Skeletal muscle cell (primary cell): ENCODE data around the gene TXN.
"Not testable (repeated sequence)": the region's sequence is repeated elsewhere in the genome, so short reads cannot be mapped to it uniquely, and the experiment has no call there.

Experiments
- DNase-seq: peaks from one replicate; pipeline ENCODE4 v3.0.0-alpha.2; 2010; ENCODE audit warnings: low read depth
- H3K4me3 ChIP-seq: 2 replicates; pipeline ENCODE4 v1.5.1; 2011; ENCODE audit warnings: low read depth, mild to moderate bottlenecking, control low read depth, low read length, moderate library complexity

The TXN gene

DNA sequence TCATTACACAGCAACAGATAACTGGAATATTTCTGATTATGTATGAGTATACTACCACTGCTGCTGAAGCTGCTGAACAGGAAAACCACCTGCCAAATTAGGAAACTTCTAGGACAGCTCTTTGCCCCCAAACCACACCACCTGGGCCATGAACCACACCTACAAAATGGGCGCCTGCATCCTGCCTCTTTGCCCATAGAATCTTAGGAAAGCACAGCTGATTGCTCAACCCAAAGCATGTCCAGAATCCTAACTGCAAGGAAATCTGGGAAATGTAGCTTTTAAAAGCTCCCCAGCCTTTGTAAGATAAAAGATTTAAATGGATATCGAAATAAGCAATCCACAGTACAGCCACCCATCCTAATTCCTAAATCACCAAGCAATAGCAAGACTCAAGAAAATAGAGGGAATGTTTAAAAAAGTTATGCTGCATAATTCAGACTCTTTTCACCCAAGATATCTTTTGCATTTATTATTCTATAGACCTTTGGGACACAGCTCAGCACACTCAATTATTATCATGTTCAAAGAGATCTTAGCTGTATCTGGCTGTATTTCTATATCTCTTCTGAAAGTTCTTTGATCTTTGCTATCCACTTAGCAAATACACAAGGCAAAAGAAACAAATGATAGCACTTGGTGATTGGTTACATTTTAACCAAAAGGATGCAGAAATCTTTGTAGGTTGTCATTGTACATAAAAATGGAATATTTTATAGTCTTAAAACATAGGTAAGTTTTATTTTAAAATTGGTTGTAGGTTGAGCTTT lies 41.5 kb downstream of the TXN start:
- no peak overlapping the region for H3K4me3 ChIP-seq
- DNase-seq, result no peak

GRCh38 chr9:110214090-110214489 lies 42.2 kb downstream of the TXN start:
- no peak for DNase-seq

DNA sequence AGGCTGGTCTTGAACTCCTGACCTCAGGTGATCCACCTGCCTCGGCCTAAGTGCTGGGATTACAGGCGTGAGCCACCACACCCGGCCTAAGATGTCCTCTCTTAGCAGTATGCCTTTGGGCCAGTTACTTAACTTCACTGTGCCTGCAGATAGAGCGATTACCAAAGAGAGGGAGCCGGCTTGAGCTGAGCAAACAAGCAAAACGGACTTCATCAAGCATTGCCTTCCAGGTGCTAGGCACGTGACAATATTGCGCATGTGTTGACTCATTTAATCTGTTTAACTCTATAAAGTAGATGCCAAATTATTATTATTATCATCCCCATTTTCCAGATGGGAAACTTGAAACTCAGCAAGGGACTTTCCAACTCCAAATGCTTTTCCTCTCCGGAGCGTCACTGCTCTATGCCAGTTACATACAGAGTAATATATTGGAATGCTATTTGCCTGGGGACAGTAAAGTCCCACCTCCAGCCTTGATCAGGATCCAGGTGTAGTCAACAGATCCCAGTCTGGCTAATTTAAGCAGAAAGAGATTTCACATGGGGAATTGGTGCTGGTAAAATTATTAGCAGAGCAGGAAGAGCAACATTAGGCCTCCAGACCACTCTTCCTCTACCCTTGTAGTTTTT lies 42.8 kb downstream of the TXN start:
- no peak for DNase-seq
- H3K4me3 ChIP-seq, result no peak overlapping the region

More at GRCh38 chr9:110214090-110214489, 42.2 kb downstream of the TXN start:
- H3K4me3 ChIP-seq, result no peak overlapping the region

GRCh38 chr9:110208031-110208430 lies 48.3 kb downstream of the TXN start, which contains the start of gene C9orf152:
TSS of gene C9orf152 (minus strand) at chr9:110208159. CDS start at chr9:110207579, 580 bp downstream.
- H3K4me3 ChIP-seq, result no peak within 1 kb of the TSS

GRCh38 chr9:110207071-110207641 lies 49.2 kb downstream of the TXN start:
- H3K4me3 ChIP-seq, result no peak overlapping the region
- no peak for DNase-seq

More at GRCh38 chr9:110208031-110208430, 48.3 kb downstream of the TXN start, which contains the start of gene C9orf152:
- no peak for DNase-seq

- H3K4me3 ChIP-seq, result no peak overlapping the region
- no peak for DNase-seq
Measured at GRCh38 chr9:110206389-110206788, 49.9 kb downstream of the TXN start.

DNA sequence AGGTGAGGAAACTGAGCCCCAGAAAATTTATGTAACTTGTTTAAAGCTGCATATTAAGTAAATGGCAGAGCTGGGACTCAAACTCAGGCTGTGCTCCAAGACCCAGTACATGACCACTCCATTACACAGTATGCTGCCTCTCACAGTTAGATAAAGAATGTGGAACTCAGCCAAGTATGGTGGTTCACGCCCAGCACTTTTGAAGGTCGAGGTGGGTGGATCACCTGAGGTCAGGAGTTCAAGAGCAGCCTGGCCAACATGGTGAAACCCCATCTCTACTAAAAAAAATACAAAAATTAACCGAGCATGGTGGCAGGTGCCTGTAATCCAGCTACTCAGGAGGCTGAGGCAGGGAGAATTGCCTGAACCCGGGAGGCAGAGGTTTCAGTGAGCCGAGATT lies 50.7 kb downstream of the TXN start:
- not testable (repeated sequence) for H3K4me3 ChIP-seq, DNase-seq

DNA sequence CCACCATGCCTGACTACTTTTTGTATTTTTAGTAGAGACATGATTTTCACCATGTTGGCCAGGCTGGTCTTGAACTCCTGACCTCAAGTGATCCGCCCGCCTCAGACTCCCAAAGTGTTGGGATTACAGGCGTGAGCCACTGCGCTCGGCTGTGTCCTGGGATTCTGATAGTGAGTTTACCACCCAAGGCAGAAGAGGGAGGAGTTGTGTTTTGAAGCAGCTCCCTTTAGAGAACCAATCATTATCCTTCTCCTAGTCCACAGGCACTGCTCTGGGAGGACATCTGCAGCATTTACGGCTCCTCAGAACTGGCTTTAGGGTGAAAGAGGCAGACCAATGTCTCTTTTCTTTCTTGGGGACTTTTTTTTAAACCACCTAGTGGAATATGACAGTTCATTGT lies 54.1 kb downstream of the TXN start:
- no peak for DNase-seq
- H3K4me3 ChIP-seq, result no peak overlapping the region

DNA sequence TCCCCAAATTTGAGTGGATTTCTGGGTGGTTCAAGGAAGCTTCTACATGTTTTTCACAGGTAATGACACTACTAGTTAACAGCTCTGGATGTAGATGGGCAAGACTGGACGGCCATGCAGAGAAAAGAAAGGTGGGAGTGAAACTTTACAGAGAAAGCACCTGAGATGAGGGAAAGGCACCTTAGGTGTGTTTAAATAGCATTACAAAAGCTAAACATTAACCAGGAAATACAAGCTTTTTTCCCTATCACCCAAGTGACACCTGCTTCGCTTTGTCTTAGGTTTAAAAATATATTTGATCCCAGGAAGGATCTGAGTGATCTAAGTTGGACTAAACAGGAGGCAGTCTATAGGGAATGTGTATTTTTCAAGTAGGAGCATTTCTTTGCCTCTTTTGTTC lies 56.7 kb downstream of the TXN start:
- DNase-seq, result no peak
- H3K4me3 ChIP-seq, result no peak overlapping the region

DNA sequence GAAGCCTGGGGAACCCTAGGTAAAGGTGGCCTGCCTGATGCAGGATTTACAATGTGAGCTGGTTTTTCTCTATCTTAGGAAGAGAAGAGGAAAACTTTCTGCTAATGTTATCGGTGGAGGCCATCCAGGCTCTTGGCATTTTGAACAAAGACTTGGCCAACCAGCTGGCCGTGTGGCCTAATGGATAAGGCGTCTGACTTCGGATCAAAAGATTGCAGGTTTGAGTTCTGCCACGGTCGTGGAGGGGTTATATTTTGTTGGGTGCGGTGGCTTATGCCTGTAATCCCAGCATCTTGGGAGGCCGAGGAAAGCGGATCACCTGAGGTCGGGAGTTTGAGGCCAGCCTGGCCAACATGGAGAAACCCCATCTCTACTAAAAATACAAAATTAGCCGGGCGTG lies 58.0 kb downstream of the TXN start:
- DNase-seq, result no peak
- H3K4me3 ChIP-seq, result no peak overlapping the region

DNA sequence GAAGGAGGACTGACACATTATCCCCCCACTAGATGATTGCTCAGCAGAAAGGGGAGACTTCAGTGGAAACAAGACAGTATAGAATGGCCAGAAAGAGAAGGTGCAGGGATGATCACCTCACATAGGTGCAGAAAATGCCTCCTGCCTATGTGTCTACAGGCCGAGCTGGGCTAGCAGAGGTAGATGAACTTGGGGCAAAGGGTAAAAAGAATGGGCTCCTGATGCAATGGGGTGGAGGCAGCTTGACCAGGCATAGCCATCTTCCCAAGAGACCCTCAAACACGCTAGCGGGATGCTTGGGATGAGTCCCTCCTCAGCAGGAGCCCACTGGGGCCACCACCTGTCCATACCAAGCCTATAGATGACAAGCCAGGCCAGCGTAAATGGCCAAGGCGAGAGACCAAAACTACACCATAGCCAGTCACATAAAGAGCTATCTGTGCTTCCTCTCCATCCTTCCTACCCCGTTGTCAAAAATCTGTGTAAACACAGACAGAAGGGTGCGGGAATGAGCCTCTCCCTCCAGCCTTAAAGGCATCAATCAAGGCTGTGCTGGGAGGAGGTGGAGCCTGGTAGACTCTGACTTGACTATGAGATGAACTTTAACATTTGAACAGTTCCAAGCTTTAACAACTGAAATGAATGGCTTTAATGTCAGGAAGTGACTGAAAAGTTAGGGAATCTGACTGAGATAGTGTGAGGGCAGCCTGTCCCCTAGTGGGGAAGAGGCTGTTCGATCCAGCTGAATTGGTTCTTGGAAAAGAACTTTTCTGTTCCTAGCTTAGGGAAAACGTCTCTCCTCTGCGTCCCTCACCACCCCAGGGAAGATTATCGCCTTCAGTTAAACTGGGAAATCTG lies 58.7 kb downstream of the TXN start:
- DNase-seq, result no peak
- H3K4me3 ChIP-seq, result no peak overlapping the region

DNA sequence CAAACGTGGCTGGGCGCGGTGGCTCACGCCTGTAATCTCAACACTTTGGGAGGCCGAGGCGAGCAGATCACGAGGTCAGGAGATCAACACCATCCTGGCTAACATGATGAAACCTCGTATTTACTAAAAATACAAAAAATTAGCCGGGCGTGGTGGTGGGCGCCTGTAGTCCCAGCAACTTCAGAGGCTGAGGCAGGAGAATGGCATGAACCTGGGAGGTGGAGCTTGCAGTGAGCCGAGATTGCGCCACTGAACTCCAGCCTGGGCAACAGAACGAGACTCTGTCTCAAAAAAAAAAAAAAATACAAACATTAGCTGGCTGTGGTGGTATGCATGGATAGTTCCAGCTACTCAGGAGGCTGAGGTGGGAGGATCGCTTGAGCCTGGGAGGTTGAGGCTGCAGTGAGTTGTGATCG lies 60.2 kb downstream of the TXN start:
- DNase-seq, H3K4me3 ChIP-seq: not testable (repeated sequence)
